CD4-positive, alpha-beta T cell treated with Interleukin-15 for 4 hours (primary cell): ENCODE data around the gene ANK2.

ENCODE experiments used
- DNase-seq: peaks from one replicate; pipeline ENCODE4 v3.0.0-alpha.2; 2020; ENCODE audit warnings: low spot score

ANK2 gene

GRCh38 chr4:113049421-113050370 is at the start of gene ANK2:
ANK2 (plus strand) TSS chr4:113049653; CDS start chr4:113049729, 76 bp downstream.
- DNase-seq: no peak

GRCh38 chr4:113003841-113004240 is 45.6 kb upstream of the ANK2 start:
- DNase-seq: no peak

GRCh38 chr4:113004655-113005054 is 44.8 kb upstream of the ANK2 start:
- DNase-seq: no peak

GRCh38 chr4:113006632-113007031 is 42.8 kb upstream of the ANK2 start:
- no peak for DNase-seq

GRCh38 chr4:113007151-113007550 is 42.3 kb upstream of the ANK2 start:
- DNase-seq: no peak

- DNase-seq: no peak
Measured at GRCh38 chr4:113008135-113008534, 41.3 kb upstream of the ANK2 start.

DNA sequence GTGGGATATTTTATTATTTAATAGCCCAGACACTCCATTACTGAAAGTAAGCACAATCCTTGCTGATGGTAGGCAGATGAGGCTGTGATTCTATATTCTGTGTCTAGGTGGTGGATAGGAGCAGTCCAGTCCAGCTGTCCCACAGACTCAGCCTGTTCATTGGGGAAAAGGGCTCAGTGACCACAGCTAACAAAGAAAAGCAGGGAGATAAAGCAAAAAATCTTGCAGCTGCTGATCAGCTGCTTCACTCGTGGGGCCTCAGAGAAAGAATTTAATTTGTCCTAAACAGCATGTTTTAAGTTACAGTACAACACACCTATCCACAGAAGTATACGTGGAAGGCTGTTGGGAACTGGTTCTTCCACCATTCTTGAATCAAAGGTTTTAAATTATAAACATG is 40.7 kb upstream of the ANK2 start:
- no peak for DNase-seq

GRCh38 chr4:113009461-113009860 is 40.0 kb upstream of the ANK2 start:
- no peak for DNase-seq

- DNase-seq: no peak
Measured at GRCh38 chr4:113012122-113012725, 37.2 kb upstream of the ANK2 start.

DNA sequence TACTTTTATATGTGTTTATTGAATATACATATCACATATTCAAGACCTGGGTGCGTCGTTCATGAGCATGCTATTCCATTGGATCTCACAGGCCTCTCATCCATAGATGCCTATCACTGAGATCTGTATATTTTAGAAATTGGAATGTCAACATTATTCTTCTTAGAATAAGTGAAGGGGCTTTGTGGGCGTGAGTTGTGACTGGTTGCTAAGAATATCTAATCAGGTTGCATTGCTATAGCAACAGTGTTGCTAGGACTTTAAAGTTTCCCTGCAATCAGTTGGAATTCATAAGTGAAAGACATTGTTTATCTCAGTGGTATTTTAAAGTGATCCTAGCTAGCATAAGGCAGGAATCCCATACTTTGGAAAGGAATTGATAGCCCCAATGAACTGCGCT is 36.7 kb upstream of the ANK2 start:
- no peak for DNase-seq

DNA sequence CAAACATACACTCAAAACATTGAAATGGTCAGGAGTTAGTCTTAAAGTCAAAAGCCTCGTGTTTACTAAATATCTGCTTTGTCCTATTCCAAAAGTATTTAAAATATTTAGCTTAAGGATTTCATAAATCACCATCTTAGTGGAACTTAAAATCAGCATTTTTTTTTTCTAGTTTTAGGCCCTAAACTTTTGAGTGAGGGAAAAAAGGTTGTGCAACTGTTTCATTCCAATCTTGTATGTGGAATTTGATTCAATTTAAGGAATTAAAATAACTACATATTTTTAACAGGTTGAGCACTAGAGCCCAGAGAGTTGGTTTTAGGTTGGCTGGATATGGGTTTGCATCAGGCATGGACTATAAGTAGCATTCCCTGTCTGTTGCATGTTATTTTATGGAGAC is 35.7 kb upstream of the ANK2 start:
- no peak for DNase-seq

DNA sequence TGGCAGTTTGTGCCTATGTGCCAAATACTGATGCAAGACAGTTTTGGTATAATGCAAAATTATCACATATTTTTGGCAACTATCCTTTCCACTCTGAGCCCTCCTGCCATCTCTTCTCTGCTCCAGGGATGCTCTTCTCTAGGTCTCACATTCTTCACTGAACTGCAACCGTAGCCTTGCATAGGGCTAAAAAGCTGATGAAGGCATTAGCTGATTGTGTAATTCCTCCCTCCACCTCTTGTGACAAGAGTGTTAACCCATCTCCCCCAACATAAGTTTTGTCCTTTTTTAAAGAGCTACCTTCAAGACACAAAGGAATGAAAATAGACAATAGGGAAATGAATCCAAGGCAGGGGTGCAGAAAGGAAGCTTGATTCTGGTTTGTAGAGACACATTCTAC is 33.1 kb upstream of the ANK2 start:
- no peak for DNase-seq

DNA sequence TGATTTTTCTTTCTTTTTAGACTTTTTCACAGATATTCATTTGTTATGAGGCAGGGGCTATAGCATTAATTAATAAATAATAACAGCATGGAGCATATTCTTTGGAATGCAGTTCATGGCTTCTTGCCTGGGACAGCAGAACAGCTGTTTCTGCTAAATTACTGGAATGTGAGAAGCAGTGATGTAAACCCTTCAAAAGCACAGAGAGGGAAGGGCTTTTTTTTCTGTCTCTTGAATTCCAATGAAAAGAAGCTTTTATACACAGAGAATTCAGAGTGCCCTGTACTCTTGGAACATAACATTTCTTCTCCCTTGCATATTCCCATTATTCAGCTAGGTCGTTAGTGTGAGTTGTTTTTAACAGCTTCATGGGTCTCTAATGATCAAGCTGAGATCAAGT is 28.5 kb upstream of the ANK2 start:
- no peak for DNase-seq

DNA sequence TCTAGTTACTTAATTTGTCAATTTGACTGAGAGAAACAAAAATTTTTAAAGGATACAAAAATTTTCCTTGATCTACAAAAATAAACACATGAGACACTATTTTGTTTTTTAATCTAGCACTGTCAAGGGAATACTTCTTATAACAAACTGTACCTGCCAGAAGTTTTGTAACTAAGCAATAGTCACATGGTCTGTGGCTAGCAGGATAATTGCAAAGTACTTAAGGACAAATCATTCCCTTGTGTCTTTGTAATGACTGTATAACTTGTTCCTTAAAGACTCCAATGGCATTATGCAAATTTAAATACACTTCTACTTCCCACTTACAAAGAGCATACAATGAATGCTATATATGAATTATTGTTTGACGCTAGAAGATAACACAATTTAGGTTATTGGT is 25.1 kb upstream of the ANK2 start:
- no peak for DNase-seq

- DNase-seq: no peak
Measured at GRCh38 chr4:113025416-113025815, 24.0 kb upstream of the ANK2 start.

DNA sequence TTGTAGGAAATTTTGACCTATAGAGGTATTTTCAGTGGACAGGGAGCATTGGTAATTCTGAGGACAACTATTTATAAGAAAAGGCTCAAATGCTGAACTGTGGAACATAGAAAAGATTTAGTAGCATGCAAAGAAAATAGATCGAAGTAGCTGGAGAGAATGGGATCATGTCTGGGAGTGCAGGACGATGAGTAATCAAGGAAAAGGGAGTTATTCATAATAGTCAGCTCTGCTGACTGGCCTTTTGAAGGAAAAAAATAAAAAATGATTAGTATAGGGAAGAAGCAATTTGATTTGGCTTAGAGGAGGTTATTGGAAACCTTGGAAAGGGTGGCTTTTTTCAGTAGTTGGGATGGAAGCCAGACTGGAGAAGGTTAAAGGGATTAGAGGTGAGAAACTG is 22.9 kb upstream of the ANK2 start:
- DNase-seq: no peak

DNA sequence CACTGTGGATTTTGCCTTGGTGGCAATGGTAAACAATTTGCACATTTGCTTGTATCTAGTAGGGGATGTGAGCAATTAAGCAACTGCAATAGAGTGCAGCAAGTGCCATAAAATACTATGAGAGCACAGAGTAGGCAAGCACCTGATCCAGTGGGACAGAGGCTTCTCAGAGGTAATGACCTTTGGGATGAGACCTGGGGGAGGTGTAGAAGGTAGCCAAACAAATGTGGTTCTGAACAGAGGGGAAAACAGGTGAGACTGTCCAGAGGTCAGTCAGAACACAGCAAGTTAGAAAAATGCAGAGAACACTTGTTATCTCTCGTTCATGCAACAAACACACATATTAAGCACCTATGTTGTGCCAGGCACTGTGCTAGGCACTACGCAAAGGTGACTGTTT is 21.4 kb upstream of the ANK2 start:
- DNase-seq: no peak

- DNase-seq: no peak
Measured at GRCh38 chr4:113031212-113031611, 18.2 kb upstream of the ANK2 start.

GRCh38 chr4:113040793-113041192 is 8.7 kb upstream of the ANK2 start:
- DNase-seq: no peak

- DNase-seq: no peak
Measured at GRCh38 chr4:113042502-113042901, 7.0 kb upstream of the ANK2 start.

DNA sequence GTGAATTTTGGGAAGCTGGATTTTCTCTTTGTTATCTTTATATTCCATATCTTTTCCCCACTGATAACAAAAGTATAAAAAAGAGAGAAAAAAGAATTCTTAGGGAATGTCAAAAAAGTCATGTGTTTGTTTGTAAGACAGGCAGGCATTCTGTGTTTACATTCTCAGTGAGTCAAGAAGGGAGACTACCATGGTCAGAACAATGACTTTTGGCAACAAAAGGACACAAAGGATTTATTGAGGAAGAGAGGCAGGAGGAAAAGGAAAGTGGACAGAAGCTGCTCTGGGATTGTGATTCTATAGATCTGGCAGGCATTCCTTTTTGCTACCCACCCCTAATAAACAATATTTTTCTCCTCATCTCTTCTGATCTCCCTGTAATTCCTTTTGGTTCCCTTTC is 5.9 kb upstream of the ANK2 start:
- no peak for DNase-seq

- DNase-seq: no peak
Measured at GRCh38 chr4:113050371-113050755, 910 bp downstream of the ANK2 start.

DNA sequence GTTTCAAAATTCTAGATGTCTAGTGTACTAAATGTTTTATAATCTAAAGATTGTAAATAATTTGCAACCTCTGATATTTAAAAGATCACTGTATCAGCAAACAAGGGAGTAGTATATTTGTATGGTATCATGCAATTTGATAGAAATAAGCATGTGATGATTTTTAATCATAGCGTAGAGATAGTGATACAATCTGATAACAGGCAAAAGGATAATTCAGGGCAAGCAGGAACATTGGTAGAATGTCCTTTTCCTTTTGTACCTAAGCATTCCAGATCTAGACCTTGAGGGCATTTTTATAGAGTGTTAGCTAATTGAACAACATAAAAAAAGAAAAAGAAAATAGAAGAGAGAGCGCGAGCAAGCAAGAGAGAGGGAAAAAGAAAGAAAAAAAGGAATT is 1.4 kb downstream of the ANK2 start:
- DNase-seq: no peak

DNA sequence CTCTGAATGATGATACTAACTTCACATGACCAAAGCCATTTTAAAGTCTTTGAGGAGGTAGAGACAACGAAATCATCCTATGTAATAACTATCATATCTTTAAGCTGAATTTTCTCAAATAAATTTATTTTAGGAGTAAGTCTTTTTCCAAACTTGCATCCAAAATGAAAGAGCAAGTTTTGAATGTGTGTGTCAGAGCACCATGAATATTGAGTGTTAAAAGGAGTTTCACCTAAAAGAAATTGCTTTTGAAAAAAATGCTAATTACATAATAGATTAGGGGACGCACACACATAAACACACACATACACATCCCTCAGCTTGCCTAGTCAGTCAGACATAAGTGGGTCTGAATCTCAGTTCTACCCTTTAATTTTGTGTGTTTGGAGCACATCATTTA is 1.9 kb downstream of the ANK2 start:
- no peak for DNase-seq
